SK-N-SH (cell line): ENCODE results near the gene CLEC4G. TPM values are rescaled to one million over a fixed set of nuclear protein-coding genes. Genes with fewer than 3 reads are reported as not detected.

Experiments used
- CTCF ChIA-PET: fragments of 300-600, 350-600 bp; formaldehyde crosslinking; extraction: SDS; loops from one replicate; lab custom pipeline; 2021; lab: Yijun Ruan, JAX
- POLR2A ChIA-PET: fragments of 350-600 bp; sonication (Branson Sonifier 250); formaldehyde crosslinking; extraction: SDS; loops from one replicate; lab custom pipeline; 2020; ENCODE audit warnings: antibody characterized with exemption, inconsistent platforms; lab: Yijun Ruan, JAX
- DNase-seq: peaks from one replicate; pipeline ENCODE4 v3.0.0; 2012
- H2AFZ ChIP-seq: fragments of 200-600 bp; sonication (generic); 2 replicates; pipeline ENCODE4 v1.8.1; 2016; ENCODE audit warnings: antibody characterized with exemption, mild to moderate bottlenecking, low read depth
- H3F3A ChIP-seq: fragments of 200-600 bp; sonication (generic); replicated peaks from 2 replicates; pipeline ENCODE3; 2016; ENCODE audit warnings: antibody characterized with exemption, mild to moderate bottlenecking; ENCODE audit not compliant: insufficient read depth
- H3K27ac ChIP-seq, 2 experiments: fragments of 200-500 bp in 1 of 2; fragments of 200-600 bp in 1 of 2; sonication (Bioruptor generic) in 1 of 2; sonication (generic), shearing (Covaris generic) in 1 of 2; 2 replicates each; pipeline versions ENCODE4 v1.5.1 to v1.6.1; 2014 to 2016; ENCODE audit warnings: low read depth in 2 of 2, inconsistent platforms in 1 of 2, low read length in 1 of 2, mild to moderate bottlenecking in 1 of 2, mixed read lengths in 1 of 2
- H3K27me3 ChIP-seq: fragments of 200-600 bp; sonication (generic), shearing (Covaris generic); 2 replicates; pipeline ENCODE4 v1.6.1; 2016; ENCODE audit warnings: mixed run types; ENCODE audit not compliant: insufficient read depth
- H3K36me3 ChIP-seq, 2 experiments: fragments of 200-500 bp in 1 of 2; fragments of 200-600 bp in 1 of 2; sonication (Bioruptor generic) in 1 of 2; sonication (generic) in 1 of 2; replicated peaks in 1 of 2; 2 replicates each; pipeline versions ENCODE3 to v1.5.1; 2014 to 2016; ENCODE audit warnings: low read length in 1 of 2, mild to moderate bottlenecking in 1 of 2; ENCODE audit not compliant: insufficient read depth in 2 of 2, control insufficient read depth in 1 of 2
- H3K4me1 ChIP-seq, 2 experiments: fragments of 200-500 bp in 1 of 2; fragments of 200-600 bp in 1 of 2; sonication (Bioruptor generic) in 1 of 2; sonication (generic), shearing (Covaris generic) in 1 of 2; 2 replicates each; pipeline versions ENCODE4 v1.5.1 to v1.6.1; 2014 to 2016; ENCODE audit warnings: low read depth in 1 of 2, low read length in 1 of 2, mixed run types in 1 of 2; ENCODE audit not compliant: insufficient read depth in 2 of 2, control insufficient read depth in 1 of 2
- H3K4me2 ChIP-seq: fragments of 200-600 bp; sonication (generic), shearing (Covaris generic); 2 replicates; pipeline ENCODE4 v1.6.1; 2017; ENCODE audit warnings: mixed run types
- H3K4me3 ChIP-seq, 2 experiments: fragments of 200-500 bp in 1 of 2; fragments of 200-600 bp in 1 of 2; sonication (Bioruptor generic) in 1 of 2; sonication (generic), shearing (Covaris generic) in 1 of 2; 2 replicates each; pipeline versions ENCODE4 v1.5.1 to v1.8.1; 2014 to 2016; ENCODE audit warnings: low read depth in 2 of 2, inconsistent platforms in 1 of 2, low read length in 1 of 2, mild to moderate bottlenecking in 1 of 2, mixed read lengths in 1 of 2, moderate library complexity in 1 of 2
- H3K79me2 ChIP-seq: fragments of 200-600 bp; sonication (generic); 2 replicates; pipeline ENCODE4 v1.8.1; 2017; ENCODE audit warnings: mild to moderate bottlenecking; ENCODE audit not compliant: insufficient read depth
- H3K9ac ChIP-seq: fragments of 200-600 bp; sonication (generic); 2 replicates; pipeline ENCODE4 v1.6.1; 2017; ENCODE audit warnings: mixed run types
- H3K9me2 ChIP-seq: fragments of 200-600 bp; sonication (generic); 2 replicates; pipeline ENCODE4 v1.6.1; 2017; ENCODE audit warnings: mixed run types
- H3K9me3 ChIP-seq: fragments of 200-600 bp; sonication (generic); 2 replicates; pipeline ENCODE4 v1.6.1; 2017; ENCODE audit warnings: mixed run types, mild to moderate bottlenecking, moderate library complexity
- H4K20me1 ChIP-seq: fragments of 200-600 bp; sonication (generic); 2 replicates; pipeline ENCODE4 v1.6.1; 2017; ENCODE audit warnings: mild to moderate bottlenecking, mixed run types; ENCODE audit not compliant: insufficient read depth
- EP300 ChIP-seq, 2 experiments: IDR thresholded peaks; 2 replicates each; pipeline versions ENCODE4 v1.4.0 to v1.6.1; 2012; ENCODE audit warnings: borderline replicate concordance in 1 of 2, low read depth in 1 of 2, low read length in 1 of 2
- EZH2phosphoT487 ChIP-seq: fragments of 200-600 bp; sonication (generic); IDR thresholded peaks from 2 replicates; pipeline ENCODE4 v1.6.1; 2017; ENCODE audit warnings: low read depth, mixed run types, mild to moderate bottlenecking, antibody characterized with exemption, moderate library complexity, borderline replicate concordance
- FOSL2 ChIP-seq: IDR thresholded peaks from 2 replicates; pipeline ENCODE4 v1.4.0; 2012; ENCODE audit warnings: low read depth, mild to moderate bottlenecking, moderate library complexity, borderline replicate concordance
- IRF3 ChIP-seq: fragments of 150-350 bp; IDR thresholded peaks from 2 replicates; pipeline ENCODE4 v1.6.1; 2016; ENCODE audit warnings: mild to moderate bottlenecking, low read depth, low read length
- JUND ChIP-seq: IDR thresholded peaks from 2 replicates; pipeline ENCODE4 v1.4.0; 2012
- MEF2A ChIP-seq: IDR thresholded peaks from 2 replicates; pipeline ENCODE4 v1.4.0; 2012; ENCODE audit warnings: low read depth, borderline replicate concordance
- MXI1 ChIP-seq: IDR thresholded peaks from 2 replicates; pipeline ENCODE4 v1.6.1; 2012; ENCODE audit warnings: mild to moderate bottlenecking, low read depth, low read length, improper control_type of control experiment
- NFIC ChIP-seq: IDR thresholded peaks from 2 replicates; pipeline ENCODE4 v1.4.0; 2012; ENCODE audit warnings: borderline replicate concordance
- POLR2AphosphoS5 ChIP-seq: IDR thresholded peaks from 2 replicates; pipeline ENCODE4 v1.6.1; 2012; ENCODE audit warnings: low read depth, low read length
- RAD21 ChIP-seq: IDR thresholded peaks from 2 replicates; pipeline ENCODE4 v1.6.1; 2012; ENCODE audit warnings: mild to moderate bottlenecking, low read length
- REST ChIP-seq: IDR thresholded peaks from 2 replicates; pipeline ENCODE4 v1.6.1; 2012; ENCODE audit warnings: mild to moderate bottlenecking, low read depth, low read length, moderate library complexity
- RFX5 ChIP-seq: IDR thresholded peaks from 2 replicates; pipeline ENCODE4 v1.6.1; 2012; ENCODE audit warnings: mild to moderate bottlenecking, improper control_type of control experiment, low read length
- RXRA ChIP-seq: IDR thresholded peaks from 2 replicates; pipeline ENCODE4 v1.4.0; 2012; ENCODE audit warnings: low read depth, mild to moderate bottlenecking, borderline replicate concordance
- SIN3A ChIP-seq: IDR thresholded peaks from 2 replicates; pipeline ENCODE4 v1.6.1; 2012; ENCODE audit warnings: low read depth, mild to moderate bottlenecking, low read length, moderate library complexity, borderline replicate concordance
- TAF1 ChIP-seq: IDR thresholded peaks from 2 replicates; pipeline ENCODE4 v1.6.1; 2012; ENCODE audit warnings: low read depth, mild to moderate bottlenecking, low read length, moderate library complexity, borderline replicate concordance
- TCF12 ChIP-seq: IDR thresholded peaks from 2 replicates; pipeline ENCODE4 v1.4.0; 2012
- TEAD4 ChIP-seq: IDR thresholded peaks from 2 replicates; pipeline ENCODE4 v1.4.0; 2012; ENCODE audit warnings: mild to moderate bottlenecking, borderline replicate concordance; ENCODE audit not compliant: insufficient read depth
- WGBS: methylation state at CpG from one replicate; pipeline ENCODE4 v1.1.6; 2017; ENCODE audit warnings: low lambda C conversion rate; 5-methylcytosine and 5-hydroxymethylcytosine counted together
- polyA plus RNA-seq, 3 experiments: library from polyadenylated mRNA; depleted of rRNA; stranded (reverse); fragments of >200 nt; gene quantifications; 2 replicates each; pipeline ENCODE4 v1.2.3, GENCODE V29; 2012
- TF ChIP-seq, protein P1 (sequence below): IDR thresholded peaks from 2 replicates; pipeline ENCODE4 v1.4.0; 2012; ENCODE audit warnings: low read depth, borderline replicate concordance
- TF ChIP-seq, protein P2 (sequence below): IDR thresholded peaks from 2 replicates; pipeline ENCODE4; 2012
- TF ChIP-seq, protein P3 (sequence below): IDR thresholded peaks from 2 replicates; pipeline ENCODE4 v1.4.0; 2012; ENCODE audit warnings: low read depth, borderline replicate concordance

Gene CLEC4G
- polyA plus RNA-seq, 1 of the 3 experiments (the other 2 are of a cell fraction) = not detected

- TF ChIP-seq TCF12 (no peak), EZH2phosphoT487 (no peak)
- no peaks in the 10 kb centered on the region for H3K79me2 ChIP-seq
- H3K4me1 ChIP-seq = no peaks in the 10 kb centered on the region
- no peaks in the 10 kb centered on the region for H3F3A ChIP-seq
- ChIA-PET POLR2A (no interaction called here), CTCF (interaction anchor here (1.4 to 2.6 kb wide), 3 partner anchors 8 to 121 kb away, joined by 5 to 12 read pairs (median 7); partner anchors contain the start of gene TRAPPC5)
- H3K4me2 ChIP-seq = no peak overlapping the region
- H3K9me2 ChIP-seq = no peaks in the 10 kb centered on the region
- no peak for DNase-seq
- H2AFZ ChIP-seq = no peak overlapping the region
- no peaks in the 10 kb centered on the region for H3K9me3 ChIP-seq
- no peak overlapping the region for H3K9ac ChIP-seq
- H3K27ac ChIP-seq = no peak overlapping the region
- H3K4me3 ChIP-seq = no peak overlapping the region
- H3K27me3 ChIP-seq = peaks cover 33% of the 10 kb centered on the region
- WGBS = 20% methylated on average over 2 of the region's 23 CpGs
- H4K20me1 ChIP-seq = no peaks in the 10 kb centered on the region
- peaks cover 0 to 5% of the 10 kb centered on the region in 2 experiments for H3K36me3 ChIP-seq
Observed at GRCh38 chr19:7689165-7689564, 42.7 kb downstream of the CLEC4G start.

GRCh38 chr19:7687177-7687576, 44.7 kb downstream of the CLEC4G start:
- Histone ChIP-seq H2AFZ (no peak overlapping the region), H4K20me1 (no peaks in the 10 kb centered on the region), H3K27me3 (peaks cover 19% of the 10 kb centered on the region; the same call in 1 of the 2 replicates), H3F3A (no peaks in the 10 kb centered on the region)
- 23% methylated on average over 4 of the region's 12 CpGs for WGBS
- DNase-seq = no peak
- TF ChIP-seq MEF2A (no peak), POLR2AphosphoS5 (no peak), FOSL2 (no peak), TAF1 (no peak), RXRA (no peak), JUND (no peak), TEAD4 (no peak), TCF12 (no peak), MXI1 (no peak), SIN3A (no peak), REST (no peak), IRF3 (no peak), EP300 (IDR thresholded peaks at IDR 0.05; ENCODE audit: borderline replicate concordance in 1 of 2, low read depth in 1 of 2, low read length in 1 of 2) (no peak), RAD21 (no peak), RFX5 (no peak), NFIC (no peak)
- TF ChIP-seq, protein P1, sequence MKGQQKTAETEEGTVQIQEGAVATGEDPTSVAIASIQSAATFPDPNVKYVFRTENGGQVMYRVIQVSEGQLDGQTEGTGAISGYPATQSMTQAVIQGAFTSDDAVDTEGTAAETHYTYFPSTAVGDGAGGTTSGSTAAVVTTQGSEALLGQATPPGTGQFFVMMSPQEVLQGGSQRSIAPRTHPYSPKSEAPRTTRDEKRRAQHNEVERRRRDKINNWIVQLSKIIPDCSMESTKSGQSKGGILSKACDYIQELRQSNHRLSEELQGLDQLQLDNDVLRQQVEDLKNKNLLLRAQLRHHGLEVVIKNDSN = no peak
- TF ChIP-seq, protein P2, sequence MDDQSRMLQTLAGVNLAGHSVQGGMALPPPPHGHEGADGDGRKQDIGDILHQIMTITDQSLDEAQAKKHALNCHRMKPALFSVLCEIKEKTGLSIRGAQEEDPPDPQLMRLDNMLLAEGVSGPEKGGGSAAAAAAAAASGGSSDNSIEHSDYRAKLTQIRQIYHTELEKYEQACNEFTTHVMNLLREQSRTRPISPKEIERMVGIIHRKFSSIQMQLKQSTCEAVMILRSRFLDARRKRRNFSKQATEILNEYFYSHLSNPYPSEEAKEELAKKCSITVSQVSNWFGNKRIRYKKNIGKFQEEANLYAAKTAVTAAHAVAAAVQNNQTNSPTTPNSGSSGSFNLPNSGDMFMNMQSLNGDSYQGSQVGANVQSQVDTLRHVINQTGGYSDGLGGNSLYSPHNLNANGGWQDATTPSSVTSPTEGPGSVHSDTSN = no peak
- TF ChIP-seq, protein P3, sequence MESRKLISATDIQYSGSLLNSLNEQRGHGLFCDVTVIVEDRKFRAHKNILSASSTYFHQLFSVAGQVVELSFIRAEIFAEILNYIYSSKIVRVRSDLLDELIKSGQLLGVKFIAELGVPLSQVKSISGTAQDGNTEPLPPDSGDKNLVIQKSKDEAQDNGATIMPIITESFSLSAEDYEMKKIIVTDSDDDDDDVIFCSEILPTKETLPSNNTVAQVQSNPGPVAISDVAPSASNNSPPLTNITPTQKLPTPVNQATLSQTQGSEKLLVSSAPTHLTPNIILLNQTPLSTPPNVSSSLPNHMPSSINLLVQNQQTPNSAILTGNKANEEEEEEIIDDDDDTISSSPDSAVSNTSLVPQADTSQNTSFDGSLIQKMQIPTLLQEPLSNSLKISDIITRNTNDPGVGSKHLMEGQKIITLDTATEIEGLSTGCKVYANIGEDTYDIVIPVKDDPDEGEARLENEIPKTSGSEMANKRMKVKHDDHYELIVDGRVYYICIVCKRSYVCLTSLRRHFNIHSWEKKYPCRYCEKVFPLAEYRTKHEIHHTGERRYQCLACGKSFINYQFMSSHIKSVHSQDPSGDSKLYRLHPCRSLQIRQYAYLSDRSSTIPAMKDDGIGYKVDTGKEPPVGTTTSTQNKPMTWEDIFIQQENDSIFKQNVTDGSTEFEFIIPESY = no peak
- TF ChIP-seq, all 33 proteins: peak for 0
- CTCF ChIA-PET = interaction anchor here (2.0 to 8.2 kb wide), 2 partner anchors 113 to 118 kb away, joined by 11 to 171 read pairs; no protein-coding TSS in a partner anchor
- no peaks in the 10 kb centered on the region for H3K79me2 ChIP-seq
- no peak overlapping the region for H3K4me3 ChIP-seq
- H3K9me3 ChIP-seq = no peaks in the 10 kb centered on the region
- peaks cover 5 to 6% of the 10 kb centered on the region in 2 experiments for H3K36me3 ChIP-seq
- H3K27ac ChIP-seq = no peak overlapping the region
- no peak overlapping the region for H3K4me2 ChIP-seq
- H3K4me1 ChIP-seq = no peaks in the 10 kb centered on the region; a peak in 1 of 4 replicates
- no peak overlapping the region for H3K9ac ChIP-seq
- no peaks in the 10 kb centered on the region for H3K9me2 ChIP-seq
- POLR2A ChIA-PET = no interaction called here
